ENCODE results near the gene ZDHHC12.

DNA sequence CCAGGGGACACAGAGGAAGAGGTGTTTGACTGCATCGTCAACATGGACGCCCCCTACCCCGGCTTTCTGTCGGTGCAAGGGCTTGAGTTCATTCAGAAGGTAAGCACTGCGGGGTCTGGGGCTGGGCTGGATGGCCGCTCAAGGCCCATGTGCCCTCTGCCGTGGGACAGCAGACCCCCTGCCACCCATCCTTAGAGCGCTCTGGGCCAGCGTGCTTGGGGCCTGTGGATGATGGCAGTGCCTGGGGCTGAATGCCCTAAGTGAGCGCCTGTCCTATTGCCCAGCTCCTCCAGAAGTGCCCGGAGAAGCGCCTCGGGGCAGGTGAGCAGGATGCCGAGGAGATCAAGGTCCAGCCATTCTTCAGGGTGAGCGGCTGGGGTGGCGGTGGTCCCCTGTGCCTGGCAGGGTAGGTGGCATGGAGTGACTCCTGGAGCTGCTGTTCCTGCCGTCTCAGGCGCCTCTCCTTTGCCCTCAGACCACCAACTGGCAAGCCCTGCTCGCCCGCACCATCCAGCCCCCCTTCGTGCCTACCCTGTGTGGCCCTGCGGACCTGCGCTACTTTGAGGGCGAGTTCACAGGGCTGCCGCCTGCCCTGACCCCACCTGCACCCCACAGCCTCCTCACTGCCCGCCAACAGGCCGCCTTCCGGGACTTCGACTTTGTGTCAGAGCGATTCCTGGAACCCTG, 3.9 kb downstream of the ZDHHC12 start:
- TF ChIP-seq YY1 (IDR thresholded peaks at IDR 0.05; ENCODE audit: insufficient read depth, insufficient read length): no peak
- no peak for TF ChIP-seq ZNF274 (IDR thresholded peaks at IDR 0.05; ENCODE audit: low read depth, low read length)
